Neural cell (in vitro differentiated cells): Measurements from ENCODE around the gene PCIF1.

Experiments
- EP300 ChIP-seq: fragments of 450-650 bp; conservative IDR thresholded peaks from 2 replicates; pipeline ENCODE4 v1.6.1; 2014; ENCODE audit warnings: antibody characterized with exemption, mild to moderate bottlenecking, moderate library complexity; ENCODE audit not compliant: poor library complexity, severe bottlenecking
- EZH2 ChIP-seq: fragments of 200-600, 300-800 bp; shearing (Covaris generic), sonication (generic); IDR thresholded peaks from 2 replicates; pipeline ENCODE4 v1.6.1; 2014; ENCODE audit warnings: antibody characterized with exemption, low read length, borderline replicate concordance, mild to moderate bottlenecking; ENCODE audit not compliant: insufficient read depth, poor library complexity, severe bottlenecking
- POLR2AphosphoS5 ChIP-seq: IDR thresholded peaks from 2 replicates; pipeline ENCODE4 v1.6.1; 2012
- TF ChIP-seq, protein P1 (sequence below): fragments of 450-650 bp; IDR thresholded peaks from 2 replicates; pipeline ENCODE4 v1.5.1; 2014; ENCODE audit warnings: antibody characterized with exemption, mild to moderate bottlenecking, moderate library complexity; ENCODE audit not compliant: poor library complexity, severe bottlenecking

DNA sequence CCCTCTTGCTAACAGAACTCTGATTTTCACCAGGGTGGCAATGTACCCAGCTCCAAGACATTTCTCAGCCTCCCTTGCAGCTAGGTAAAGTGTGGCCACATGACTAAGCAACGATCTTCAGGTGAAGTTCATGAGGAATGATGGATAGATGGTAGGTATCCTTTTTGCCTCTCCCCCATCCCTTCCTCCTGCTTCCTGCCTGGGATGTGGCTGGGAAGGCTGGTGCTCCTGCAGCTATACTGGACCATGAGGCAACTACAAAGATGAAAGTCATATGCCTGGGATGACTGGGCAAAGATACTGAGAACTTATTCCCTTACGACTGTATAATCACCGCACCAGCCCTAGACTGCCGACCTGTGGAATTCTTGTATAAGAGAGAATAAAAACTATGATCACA lies 24.1 kb downstream of the PCIF1 start:
- TF ChIP-seq, protein P1, sequence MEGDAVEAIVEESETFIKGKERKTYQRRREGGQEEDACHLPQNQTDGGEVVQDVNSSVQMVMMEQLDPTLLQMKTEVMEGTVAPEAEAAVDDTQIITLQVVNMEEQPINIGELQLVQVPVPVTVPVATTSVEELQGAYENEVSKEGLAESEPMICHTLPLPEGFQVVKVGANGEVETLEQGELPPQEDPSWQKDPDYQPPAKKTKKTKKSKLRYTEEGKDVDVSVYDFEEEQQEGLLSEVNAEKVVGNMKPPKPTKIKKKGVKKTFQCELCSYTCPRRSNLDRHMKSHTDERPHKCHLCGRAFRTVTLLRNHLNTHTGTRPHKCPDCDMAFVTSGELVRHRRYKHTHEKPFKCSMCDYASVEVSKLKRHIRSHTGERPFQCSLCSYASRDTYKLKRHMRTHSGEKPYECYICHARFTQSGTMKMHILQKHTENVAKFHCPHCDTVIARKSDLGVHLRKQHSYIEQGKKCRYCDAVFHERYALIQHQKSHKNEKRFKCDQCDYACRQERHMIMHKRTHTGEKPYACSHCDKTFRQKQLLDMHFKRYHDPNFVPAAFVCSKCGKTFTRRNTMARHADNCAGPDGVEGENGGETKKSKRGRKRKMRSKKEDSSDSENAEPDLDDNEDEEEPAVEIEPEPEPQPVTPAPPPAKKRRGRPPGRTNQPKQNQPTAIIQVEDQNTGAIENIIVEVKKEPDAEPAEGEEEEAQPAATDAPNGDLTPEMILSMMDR = no peak
- TF ChIP-seq EZH2 (no peak), POLR2AphosphoS5 (no peak), EP300 (no peak)
